Lower leg skin (tissue), 4 donors: ENCODE data around the gene HERPUD1. TPM values are rescaled to one million over a fixed set of nuclear protein-coding genes. Genes with fewer than 3 reads are reported as not detected.

Experiments used
- DNase-seq, 2 donors: peaks; one replicate each; pipeline ENCODE4 v3.0.0-alpha.2; 2019; ENCODE audit warnings: low spot score in 2 of 2
- H3K4me3 ChIP-seq: fragments of 200-600 bp; sonication (generic); 2 replicates; pipeline ENCODE4 v1.5.1; 2017; ENCODE audit warnings: mild to moderate bottlenecking, low read depth; ENCODE audit not compliant: poor library complexity, severe bottlenecking
- POLR2A ChIP-seq, 2 donors: fragments of 450-650 bp; IDR thresholded peaks; one replicate each; pipeline ENCODE4 v1.6.1; 2016 to 2017; ENCODE audit warnings: antibody characterized with exemption in 2 of 2, mild to moderate bottlenecking in 1 of 2, moderate library complexity in 1 of 2
- WGBS, 2 donors: methylation state at CpG; one replicate each; pipeline ENCODE4 v1.1.5; 2018; 5-methylcytosine and 5-hydroxymethylcytosine counted together
- intact Hi-C: fragments of 100-400 bp; cut with DNase I; formaldehyde crosslinking; loops from one replicate; pipeline ENCODE4 v1.15.0; 2023; ENCODE audit warnings: low total_unique reads
- total RNA-seq, 4 donors: library from RNA; depleted of rRNA; stranded (reverse); fragments of >200 nt; gene quantifications; one replicate each; pipeline ENCODE4 v1.1.0, GENCODE V29; 2016
- TF ChIP-seq, protein P1 (sequence below), 3 donors: fragments of 450-650 bp; IDR thresholded peaks; one replicate each; pipeline ENCODE4 v1.5.1; 2016; ENCODE audit warnings: antibody characterized with exemption in 3 of 3, mild to moderate bottlenecking in 3 of 3, moderate library complexity in 2 of 3

The HERPUD1 gene
- total RNA-seq, 4 donors from 2014 or later = 136 to 165 (median 158) TPM

DNA sequence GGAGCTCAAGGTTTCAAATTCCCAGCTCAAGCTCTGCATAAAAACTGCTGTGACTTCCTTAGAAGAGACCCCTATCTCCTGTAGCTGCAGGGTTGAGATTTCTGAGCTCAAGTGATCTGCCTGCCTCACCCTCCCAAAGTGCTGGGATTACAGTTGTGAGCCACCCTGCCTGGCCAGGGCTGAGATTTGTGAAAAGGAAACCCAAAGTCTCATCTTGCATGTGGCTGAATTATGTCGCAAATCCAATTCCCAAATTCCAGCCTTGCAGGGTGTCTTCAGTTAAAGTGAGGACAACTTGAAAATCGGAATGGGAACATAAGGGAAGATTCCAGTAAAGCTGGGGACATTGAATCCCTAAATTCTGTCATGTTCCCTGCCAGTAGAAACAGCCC, 15.7 kb downstream of the HERPUD1 start:
- WGBS, 2 donors = 90% methylated on average over 2 of the region's 2 CpGs
- DNase-seq = no peak
- intact Hi-C loops = no loop called here
- TF ChIP-seq, protein P1, sequence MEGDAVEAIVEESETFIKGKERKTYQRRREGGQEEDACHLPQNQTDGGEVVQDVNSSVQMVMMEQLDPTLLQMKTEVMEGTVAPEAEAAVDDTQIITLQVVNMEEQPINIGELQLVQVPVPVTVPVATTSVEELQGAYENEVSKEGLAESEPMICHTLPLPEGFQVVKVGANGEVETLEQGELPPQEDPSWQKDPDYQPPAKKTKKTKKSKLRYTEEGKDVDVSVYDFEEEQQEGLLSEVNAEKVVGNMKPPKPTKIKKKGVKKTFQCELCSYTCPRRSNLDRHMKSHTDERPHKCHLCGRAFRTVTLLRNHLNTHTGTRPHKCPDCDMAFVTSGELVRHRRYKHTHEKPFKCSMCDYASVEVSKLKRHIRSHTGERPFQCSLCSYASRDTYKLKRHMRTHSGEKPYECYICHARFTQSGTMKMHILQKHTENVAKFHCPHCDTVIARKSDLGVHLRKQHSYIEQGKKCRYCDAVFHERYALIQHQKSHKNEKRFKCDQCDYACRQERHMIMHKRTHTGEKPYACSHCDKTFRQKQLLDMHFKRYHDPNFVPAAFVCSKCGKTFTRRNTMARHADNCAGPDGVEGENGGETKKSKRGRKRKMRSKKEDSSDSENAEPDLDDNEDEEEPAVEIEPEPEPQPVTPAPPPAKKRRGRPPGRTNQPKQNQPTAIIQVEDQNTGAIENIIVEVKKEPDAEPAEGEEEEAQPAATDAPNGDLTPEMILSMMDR (IDR thresholded peaks at IDR 0.05) = no peak
- no peak for TF ChIP-seq POLR2A (IDR thresholded peaks at IDR 0.05)
- no peak overlapping the region for H3K4me3 ChIP-seq

DNA sequence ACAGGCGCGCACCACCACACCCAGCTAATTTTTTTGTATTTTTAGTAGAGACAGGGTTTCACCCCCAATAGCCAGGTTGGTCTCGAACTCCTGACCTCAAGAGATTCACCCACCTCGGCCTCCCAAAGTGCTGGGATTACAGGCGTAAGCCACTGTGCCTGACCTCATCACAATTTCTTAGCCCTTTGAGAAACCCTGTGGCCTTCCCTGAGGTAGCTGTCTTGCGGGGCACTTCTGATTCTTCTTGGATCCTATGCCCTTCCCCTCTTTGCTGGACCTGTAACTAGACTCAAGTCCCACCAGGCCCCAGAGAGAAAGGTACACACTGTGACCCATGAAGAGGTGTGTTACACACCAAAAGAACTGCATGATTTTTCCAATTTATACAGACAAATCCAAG, 16.3 kb downstream of the HERPUD1 start:
- H3K4me3 ChIP-seq = no peak overlapping the region
- no peak for TF ChIP-seq POLR2A (IDR thresholded peaks at IDR 0.05)
- TF ChIP-seq, protein P1 (IDR thresholded peaks at IDR 0.05) = no peak
- 98% methylated on average over 6 of the region's 6 CpGs for WGBS, 2 donors
- DNase-seq = no peak
- intact Hi-C loops = no loop called here

DNA sequence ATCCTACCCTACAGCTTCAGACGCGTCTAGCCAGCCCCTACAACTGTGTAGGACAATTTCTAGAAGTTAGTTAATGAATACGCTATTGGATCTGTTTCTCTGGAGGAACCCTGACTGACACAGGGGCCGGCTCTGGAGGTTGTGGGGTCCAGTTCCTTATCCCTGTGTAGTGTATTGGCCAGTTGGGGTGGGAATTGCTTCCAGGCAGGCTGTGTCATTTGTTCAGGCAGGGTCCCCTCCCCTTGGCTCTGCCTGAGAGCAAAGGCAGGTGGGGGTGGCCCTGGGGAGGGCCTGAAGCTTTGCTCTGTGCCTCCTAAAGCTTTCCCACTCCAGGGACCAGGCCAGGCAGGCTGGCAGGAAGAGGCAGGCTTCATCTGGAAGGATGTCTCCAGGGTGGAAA, 18.1 kb downstream of the HERPUD1 start:
- WGBS, 2 donors = 68 to 84% methylated on average over 4 of the region's 4 CpGs
- no peak for DNase-seq
- intact Hi-C loops = loop anchor here (10.0 kb wide), 1 partner anchor 85 kb away; the partner anchor contains the start of gene SLC12A3
- no peak overlapping the region for H3K4me3 ChIP-seq
- no peak for TF ChIP-seq POLR2A (IDR thresholded peaks at IDR 0.05)
- TF ChIP-seq, protein P1 (IDR thresholded peaks at IDR 0.05) = no peak

DNA sequence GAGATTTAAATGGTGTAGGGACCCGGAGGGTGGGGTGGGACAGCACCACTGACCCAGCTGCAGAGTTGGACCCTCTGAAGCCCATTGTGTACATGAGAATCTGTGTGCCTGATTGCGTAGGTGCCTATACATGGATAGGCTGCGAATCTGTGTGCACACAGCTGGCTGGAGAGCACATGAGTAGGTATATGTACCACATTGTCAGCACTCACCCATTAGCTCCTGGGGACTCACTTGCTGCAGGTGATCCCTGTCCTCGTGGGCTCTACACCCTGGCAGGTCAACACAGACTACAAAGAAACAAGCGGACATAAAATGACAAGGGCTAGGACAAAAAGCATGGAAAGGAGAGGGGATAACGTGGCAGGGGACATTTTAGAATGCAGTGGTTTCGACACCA, 18.5 kb downstream of the HERPUD1 start:
- intact Hi-C loops = loop anchor here (10.0 kb wide), 1 partner anchor 86 kb away; the partner anchor contains the start of gene SLC12A3
- DNase-seq = no peak
- H3K4me3 ChIP-seq = no peak overlapping the region
- 81 to 82% methylated on average over 7 of the region's 7 CpGs for WGBS, 2 donors
- TF ChIP-seq, protein P1 (IDR thresholded peaks at IDR 0.05) = no peak
- TF ChIP-seq POLR2A (IDR thresholded peaks at IDR 0.05) = no peak

DNA sequence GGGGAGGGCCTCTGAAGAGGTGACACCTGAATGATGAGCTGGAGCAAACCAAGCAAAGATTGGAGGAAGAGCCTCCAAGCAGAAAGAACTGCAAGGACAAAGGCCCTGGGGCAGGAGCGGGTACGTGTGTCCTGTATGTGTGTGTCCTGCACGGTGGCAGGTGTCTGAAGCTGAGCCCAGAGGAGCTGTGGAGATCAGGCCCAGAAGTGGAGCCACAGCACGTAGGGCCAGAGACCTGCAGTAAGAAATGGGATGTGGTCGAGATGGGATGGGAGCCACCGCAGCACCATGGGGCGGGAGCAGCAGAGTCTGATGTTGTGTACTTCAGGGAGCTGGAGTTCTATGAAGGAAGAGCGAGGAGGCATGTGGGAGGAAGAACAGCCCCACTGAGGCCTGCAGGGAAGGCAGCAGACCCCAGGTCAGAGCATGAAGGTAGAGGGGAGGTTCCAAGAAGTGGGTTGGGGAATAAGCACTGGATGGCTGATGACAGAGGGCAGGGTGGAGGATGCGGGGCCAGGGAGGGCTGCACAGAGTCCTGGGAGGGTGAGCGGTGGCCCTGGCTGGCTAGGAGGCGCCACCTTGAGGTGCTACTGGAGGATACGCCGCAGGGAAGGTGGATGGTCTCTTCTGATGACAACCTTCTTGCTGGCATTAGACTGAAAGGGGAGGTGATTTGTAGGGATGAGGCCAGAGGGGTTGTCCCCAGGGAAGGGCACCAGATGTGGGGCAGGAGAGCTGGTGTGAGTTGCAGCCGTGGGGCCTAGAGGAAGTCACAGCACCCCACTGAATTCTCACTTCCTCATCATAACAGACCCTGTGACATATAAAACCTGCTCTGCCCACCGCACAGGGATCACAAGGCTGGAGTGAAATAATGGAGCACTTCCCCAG, 19.2 kb downstream of the HERPUD1 start:
- intact Hi-C loops = loop anchor here (10.0 kb wide), 1 partner anchor 86 kb away; the partner anchor contains the start of gene SLC12A3

More for the DNA sequence above, 19.2 kb downstream of the HERPUD1 start:
- DNase-seq = no peak
- H3K4me3 ChIP-seq = no peak overlapping the region
- TF ChIP-seq, protein P1 (IDR thresholded peaks at IDR 0.05) = no peak
- no peak for TF ChIP-seq POLR2A (IDR thresholded peaks at IDR 0.05)
- WGBS, 2 donors = 59 to 63% methylated on average over 15 of the region's 15 CpGs
